Fibroblast of the aortic adventitia (primary cell): ENCODE results near the gene ORM2. TPM values are rescaled to one million over a fixed set of nuclear protein-coding genes. Genes with fewer than 3 reads are reported as not detected.

Experiments
- DNase-seq: peaks from one replicate; pipeline ENCODE4 v3.0.0-alpha.2; 2010; ENCODE audit warnings: low read depth
- H3K4me3 ChIP-seq: 2 replicates; pipeline ENCODE4 v1.5.1; 2011; ENCODE audit warnings: low read depth, mild to moderate bottlenecking, control low read depth, low read length, moderate library complexity
- CTCF ChIP-seq: IDR thresholded peaks from 2 replicates; pipeline ENCODE4 v1.5.1; 2011; ENCODE audit warnings: mild to moderate bottlenecking, low read length, control low read depth, inconsistent platforms; ENCODE audit not compliant: insufficient read depth
- total RNA-seq: library from RNA; depleted of rRNA; stranded (reverse); fragments of >200 nt; gene quantifications from 2 replicates; pipeline ENCODE4 v1.2.3, GENCODE V29; 2012; ENCODE audit warnings: low replicate concordance

Gene ORM2
- total RNA-seq, 1 donor: not detected

- no peak for TF ChIP-seq CTCF
- no peak for DNase-seq
- no peak overlapping the region for H3K4me3 ChIP-seq
Observed at GRCh38 chr9:114344188-114344566, 14.5 kb downstream of the ORM2 start.

GRCh38 chr9:114344692-114345091 is 15.0 kb downstream of the ORM2 start:
- H3K4me3 ChIP-seq: no peak overlapping the region
- DNase-seq: no peak
- TF ChIP-seq CTCF: no peak

- DNase-seq: no peak
- H3K4me3 ChIP-seq: no peak overlapping the region
- TF ChIP-seq CTCF: no peak
Observed at GRCh38 chr9:114345493-114346065, 15.9 kb downstream of the ORM2 start.

- no peak for DNase-seq
- no peak overlapping the region for H3K4me3 ChIP-seq
- no peak for TF ChIP-seq CTCF
Observed at GRCh38 chr9:114346146-114346545, 16.5 kb downstream of the ORM2 start.

GRCh38 chr9:114347675-114348074 is 18.0 kb downstream of the ORM2 start:
- no peak for DNase-seq
- TF ChIP-seq CTCF: no peak
- H3K4me3 ChIP-seq: no peak overlapping the region

- no peak overlapping the region for H3K4me3 ChIP-seq
- TF ChIP-seq CTCF: no peak
- no peak for DNase-seq
Observed at GRCh38 chr9:114348261-114348905, 18.7 kb downstream of the ORM2 start.
